IMR-90 (cell line): ENCODE data around the gene PCDHB8. TPM values are rescaled to one million over a fixed set of nuclear protein-coding genes. Genes with fewer than 3 reads are reported as not detected.
"Not testable (repeated sequence)": the region's sequence is repeated elsewhere in the genome, so short reads cannot be mapped to it uniquely, and the experiment has no call there.

Source experiments
- ATAC-seq: fragments of 200-7000 bp; cut with Tn5 transposase; 2 replicates; pipeline ENCODE4 v1.9.1; 2020; ENCODE audit warnings: low read depth, mild to moderate bottlenecking, moderate library complexity
- BruUV-seq: library from RNA; stranded (reverse); fragments of 400-500 nt; replicated peaks from 2 replicates; lab custom pipeline; 2021; lab: Mats Ljungman, UMichigan
- CTCF ChIA-PET: fragments of 300-600 bp; formaldehyde crosslinking; extraction: SDS; loops from one replicate; lab custom pipeline; 2021; ENCODE audit warnings: antibody characterized with exemption; lab: Yijun Ruan, JAX
- POLR2A ChIA-PET: fragments of 300-600 bp; sonication (Branson Sonifier 250); formaldehyde crosslinking; loops from one replicate; lab custom pipeline; 2022; ENCODE audit warnings: antibody characterized with exemption; ENCODE audit not compliant: unreplicated experiment; lab: Charles Lee
- DNase-seq: peaks from one replicate; pipeline ENCODE4 v3.0.0; 2013
- H2AFZ ChIP-seq: replicated peaks from 2 replicates; pipeline ENCODE3; 2013; ENCODE audit warnings: low read length, mild to moderate bottlenecking; ENCODE audit not compliant: poor library complexity
- H2AK5ac ChIP-seq: 2 replicates; pipeline ENCODE4 v1.6.1; 2013; ENCODE audit warnings: low read depth, low read length, inconsistent platforms
- H2AK9ac ChIP-seq: replicated peaks from 2 replicates; pipeline ENCODE3; 2013; ENCODE audit warnings: mild to moderate bottlenecking, low read depth, low read length, moderate library complexity; ENCODE audit not compliant: poor library complexity
- H2BK120ac ChIP-seq: 2 replicates; pipeline ENCODE4 v1.6.1; 2013; ENCODE audit warnings: low read depth, low read length, inconsistent platforms
- H2BK15ac ChIP-seq: 3 replicates; pipeline ENCODE4 v1.6.1; 2013; ENCODE audit warnings: low read depth, low read length, inconsistent platforms
- H2BK20ac ChIP-seq: 2 replicates; pipeline ENCODE4 v1.6.1; 2013; ENCODE audit warnings: low read depth, mild to moderate bottlenecking, inconsistent platforms, low read length, moderate library complexity
- H2BK5ac ChIP-seq: 2 replicates; pipeline ENCODE4 v1.6.1; 2013; ENCODE audit warnings: mild to moderate bottlenecking, low read depth, low read length, inconsistent platforms; ENCODE audit not compliant: poor library complexity, severe bottlenecking
- H3K14ac ChIP-seq: replicated peaks from 2 replicates; pipeline ENCODE4 v1.6.1; 2013; ENCODE audit warnings: low read depth, low read length, inconsistent platforms
- H3K18ac ChIP-seq: 2 replicates; pipeline ENCODE4 v1.6.1; 2013; ENCODE audit warnings: low read depth, low read length, control low read depth
- H3K23ac ChIP-seq: 2 replicates; pipeline ENCODE4 v1.6.1; 2013; ENCODE audit warnings: low read depth, low read length, inconsistent platforms
- H3K27ac ChIP-seq: 2 replicates; pipeline ENCODE4 v1.5.1; 2013; ENCODE audit warnings: mild to moderate bottlenecking, control low read depth, low read length; ENCODE audit not compliant: insufficient read depth
- H3K27me3 ChIP-seq: 2 replicates; pipeline ENCODE4 v1.6.1; 2013; ENCODE audit warnings: low read length; ENCODE audit not compliant: control insufficient read depth, insufficient read depth
- H3K36me3 ChIP-seq: 2 replicates; pipeline ENCODE4 v1.6.1; 2013; ENCODE audit warnings: low read length, mixed read lengths; ENCODE audit not compliant: control insufficient read depth, insufficient read depth
- H3K4ac ChIP-seq: 2 replicates; pipeline ENCODE4 v1.6.1; 2013; ENCODE audit warnings: low read depth, low read length, inconsistent platforms
- H3K4me1 ChIP-seq: 2 replicates; pipeline ENCODE4 v1.6.1; 2013; ENCODE audit warnings: low read length, mixed read lengths; ENCODE audit not compliant: control insufficient read depth, insufficient read depth
- H3K4me2 ChIP-seq: 2 replicates; pipeline ENCODE4 v1.6.1; 2013; ENCODE audit warnings: low read depth, mild to moderate bottlenecking, control low read depth, low read length, moderate library complexity
- H3K4me3 ChIP-seq: 2 replicates; pipeline ENCODE4 v1.5.1; 2013; ENCODE audit warnings: low read depth, mild to moderate bottlenecking, control low read depth, low read length, moderate library complexity; ENCODE audit not compliant: insufficient read depth
- H3K56ac ChIP-seq: 2 replicates; pipeline ENCODE4 v1.6.1; 2013; ENCODE audit warnings: low read length, inconsistent platforms; ENCODE audit not compliant: insufficient read depth; ENCODE audit errors: extremely low read depth
- H3K79me1 ChIP-seq, 2 experiments: 2 replicates each; pipeline ENCODE4 v1.6.1; 2013; ENCODE audit warnings: low read length in 2 of 2, inconsistent platforms in 1 of 2, low read depth in 1 of 2
- H3K9ac ChIP-seq: 2 replicates; pipeline ENCODE4 v1.6.1; 2013; ENCODE audit warnings: low read depth, low read length, control low read depth
- H3K9me1 ChIP-seq: 2 replicates; pipeline ENCODE4 v1.6.1; 2013; ENCODE audit warnings: low read length, inconsistent platforms; ENCODE audit not compliant: insufficient read depth
- H3K9me3 ChIP-seq: 2 replicates; pipeline ENCODE4 v1.6.1; 2013; ENCODE audit warnings: low read length; ENCODE audit not compliant: control insufficient read depth, insufficient read depth
- H4K20me1 ChIP-seq: 2 replicates; pipeline ENCODE4 v1.6.1; 2013; ENCODE audit warnings: low read length, inconsistent platforms; ENCODE audit not compliant: insufficient read depth
- H4K5ac ChIP-seq: 2 replicates; pipeline ENCODE4 v1.6.1; 2013; ENCODE audit warnings: mild to moderate bottlenecking, low read depth, low read length, control low read depth
- H4K8ac ChIP-seq, 2 experiments: 2 replicates each; pipeline ENCODE4 v1.6.1; 2013; ENCODE audit warnings: low read depth in 2 of 2, low read length in 2 of 2, control low read depth in 1 of 2, inconsistent platforms in 1 of 2
- H4K91ac ChIP-seq: 2 replicates; pipeline ENCODE4 v1.6.1; 2013; ENCODE audit warnings: low read depth, low read length, inconsistent platforms; ENCODE audit not compliant: insufficient read depth
- WGBS, 2 experiments: methylation state at CpG; one replicate each; pipeline versions ENCODE4 v1.1.5 to v1.1.7; 2013; ENCODE audit warnings: missing lambda C conversion rate in 2 of 2; ENCODE audit not compliant: insufficient read length in 1 of 2; ENCODE audit errors: extremely low coverage in 2 of 2; 5-methylcytosine and 5-hydroxymethylcytosine counted together
- dilution Hi-C: fragments of 300-500 bp; cut with HindIII; formaldehyde crosslinking; loops from one replicate; pipeline ENCODE4 v1.14.3; 2018; ENCODE audit warnings: low sequenced_read_pairs; ENCODE audit not compliant: unreplicated experiment
- in situ Hi-C: fragments of 300-500 bp; cut with MboI; formaldehyde crosslinking; loops from 3 replicates; pipeline ENCODE4 v1.14.3; 2019; ENCODE audit warnings: low sequenced_read_pairs, inconsistent platforms, mixed read lengths
- intact Hi-C: fragments of 100-400 bp; cut with micrococcal nuclease; formaldehyde crosslinking; loops from 2 replicates; pipeline ENCODE4 v1.10.0; 2022
- polyA plus RNA-seq, 3 experiments: library from polyadenylated mRNA; depleted of rRNA; stranded (reverse); fragments of >200 nt; gene quantifications; 2 replicates each; pipeline ENCODE4 v1.2.3, GENCODE V29; 2012; ENCODE audit warnings: low replicate concordance in 1 of 3
- total RNA-seq: library from RNA; depleted of rRNA; stranded (reverse); fragments of >200 nt; gene quantifications from 2 replicates; pipeline ENCODE4 v1.2.3, GENCODE V29; 2012

Gene PCDHB8
- total and polyA plus RNA-seq, 2 of the 4 experiments (the other 2 are of a cell fraction): 0.07 to 0.18 TPM

DNA sequence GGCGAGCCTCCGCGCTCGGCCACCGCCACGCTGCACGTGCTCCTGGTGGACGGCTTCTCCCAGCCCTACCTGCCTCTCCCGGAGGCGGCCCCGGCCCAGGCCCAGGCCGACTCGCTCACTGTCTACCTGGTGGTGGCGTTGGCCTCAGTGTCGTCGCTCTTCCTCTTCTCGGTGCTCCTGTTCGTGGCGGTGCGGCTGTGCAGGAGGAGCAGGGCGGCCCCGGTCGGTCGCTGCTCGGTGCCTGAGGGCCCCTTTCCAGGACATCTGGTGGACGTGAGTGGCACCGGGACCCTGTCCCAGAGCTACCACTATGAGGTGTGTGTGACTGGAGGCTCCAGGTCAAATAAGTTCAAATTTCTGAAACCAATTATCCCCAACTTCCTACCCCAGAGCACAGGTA is 33.3 kb downstream of the PCDHB8 start:
- DNase-seq, H2AK9ac ChIP-seq, ATAC-seq, H3K18ac ChIP-seq, H3K27me3 ChIP-seq, H2BK20ac ChIP-seq, H4K91ac ChIP-seq, H3K4me1 ChIP-seq, H2BK5ac ChIP-seq, H3K9ac ChIP-seq, H2AK5ac ChIP-seq, CTCF ChIA-PET, in situ Hi-C loops, H4K8ac ChIP-seq, H3K36me3 ChIP-seq, H3K56ac ChIP-seq, H4K5ac ChIP-seq, H2BK15ac ChIP-seq, H3K4ac ChIP-seq, intact Hi-C loops, H2AFZ ChIP-seq, H4K20me1 ChIP-seq, H3K4me3 ChIP-seq, BruUV-seq, dilution Hi-C loops, H3K14ac ChIP-seq, H3K23ac ChIP-seq, H3K4me2 ChIP-seq, POLR2A ChIA-PET, H3K79me1 ChIP-seq, H3K27ac ChIP-seq, H3K9me1 ChIP-seq, H2BK120ac ChIP-seq: not testable (repeated sequence)
- H3K9me3 ChIP-seq: peaks cover 20% of the 10 kb centered on the region; the same call in 1 of the 2 replicates
- 19% methylated on average over 5 of the region's 27 CpGs; no CpG with 5 or more reads in 1 of the 2 experiments for WGBS, 2 experiments
